Right lobe of liver (tissue), 6 donors: ENCODE measurements around the gene NCOA3. TPM values are rescaled to one million over a fixed set of nuclear protein-coding genes. Genes with fewer than 3 reads are reported as not detected.
"Not testable (repeated sequence)": the region's sequence is repeated elsewhere in the genome, so short reads cannot be mapped to it uniquely, and the experiment has no call there.

Source experiments
- ATAC-seq, 4 donors: fragments of 200-7000 bp; cut with Tn5 transposase; one replicate each; pipeline ENCODE4 v1.9.1; 2020; ENCODE audit warnings: mild to moderate bottlenecking in 4 of 4, moderate library complexity in 4 of 4
- DNase-seq, 3 donors: peaks; one replicate each; pipeline ENCODE4 v3.0.0-alpha.2; 2020
- H3K27ac ChIP-seq, 3 donors: fragments of 200-600 bp; one replicate each; pipeline ENCODE4 v1.8.0; 2022
- H3K27me3 ChIP-seq, 2 donors: fragments of 200-600 bp; one replicate each; pipeline ENCODE4 v1.8.0; 2022
- H3K36me3 ChIP-seq, 4 donors: fragments of 200-600 bp; sonication (generic) in 1 of 4; one replicate each; pipeline versions ENCODE4 v1.5.1 to v1.8.0; 2017 to 2022; ENCODE audit warnings: control low read depth in 1 of 4
- H3K4me1 ChIP-seq, 4 donors: fragments of 200-600 bp; sonication (generic) in 1 of 4; one replicate each; pipeline versions ENCODE4 v1.5.1 to v1.8.0; 2017 to 2022; ENCODE audit warnings: control low read depth in 1 of 4
- H3K4me3 ChIP-seq, 3 donors: fragments of 200-600 bp; one replicate each; pipeline ENCODE4 v1.8.0; 2022
- H3K9me3 ChIP-seq, 4 donors: fragments of 200-600 bp; sonication (generic) in 1 of 4; one replicate each; pipeline versions ENCODE4 v1.5.1 to v1.8.0; 2017 to 2022; ENCODE audit warnings: control low read depth in 1 of 4
- CTCF ChIP-seq, 4 donors: fragments of 200-600 bp in 3 of 4; fragments of 450-650 bp in 1 of 4; IDR thresholded peaks; one replicate each; pipeline versions ENCODE4 v1.5.1 to v1.8.0; 2016 to 2022; ENCODE audit warnings: antibody characterized with exemption in 4 of 4, mild to moderate bottlenecking in 2 of 4
- POLR2A ChIP-seq: fragments of 450-650 bp; IDR thresholded peaks from one replicate; pipeline ENCODE4 v1.6.1; 2017; ENCODE audit warnings: antibody characterized with exemption, mild to moderate bottlenecking
- WGBS: methylation state at CpG from one replicate; pipeline ENCODE4 v1.1.6; 2018; ENCODE audit warnings: low coverage, low lambda C conversion rate; ENCODE audit not compliant: insufficient coverage; ENCODE audit errors: missing lambda C conversion rate; 5-methylcytosine and 5-hydroxymethylcytosine counted together
- intact Hi-C, 2 donors: fragments of 100-400 bp; cut with DNase I; formaldehyde crosslinking; loops; one replicate each; pipeline versions ENCODE4 v1.11.2 to v1.14.1; 2022
- total RNA-seq, 6 experiments: library from RNA; depleted of rRNA in 2 of 6; stranded (reverse); fragments of >200 nt in 2 of 6; fragmentation: NEBNext Ultra II Directional in 3 of 6; extraction: Animal tissue kit (Norgen Biotek cat#: 25700) in 3 of 6; gene quantifications; one replicate each; pipeline versions ENCODE4 v1.1.0 to v1.2.4, GENCODE V29; 2016 to 2023
- donor health status: DM: no; HTN: yes; CAD: no.
- donor health status: DM: no; HTN: no; CAD: no.
- donor health status: DM: no; HTN: no; CAD: no.
- donor health status: DM: no; HTN: yes; CAD: no.
- donor health status: DM: no; HTN: yes; CAD: no.

The NCOA3 gene
- total RNA-seq, 6 experiments from 2014 or later, result 11.2 to 15.1 (median 13.8) TPM

GRCh38 chr20:47455133-47456040, 46.3 kb upstream of the NCOA3 start:
- DNase-seq (no peak), ATAC-seq (peak; percentile 62 to 83 (median 72))
- TF ChIP-seq POLR2A (no peak), CTCF (IDR thresholded peaks at IDR 0.05) (no peak)
- Histone ChIP-seq H3K4me1 (peaks cover 0 to 24% (median 2%) of the 10 kb centered on the region in 4 donors), H3K4me3 (no peak overlapping the region), H3K27me3 (no peaks in the 10 kb centered on the region), H3K27ac (peak overlapping the region in 1 of 3 donors; percentile 65), H3K9me3 (no peaks in the 10 kb centered on the region), H3K36me3 (no peaks in the 10 kb centered on the region)
- WGBS, result 60% methylated on average over 7 of the region's 7 CpGs
- intact Hi-C loops, result no loop called here

GRCh38 chr20:47456041-47456537, 45.6 kb upstream of the NCOA3 start:
- Histone ChIP-seq H3K4me1 (peaks cover 0 to 19% (median 0%) of the 10 kb centered on the region in 4 donors), H3K27me3 (no peaks in the 10 kb centered on the region), H3K36me3 (no peaks in the 10 kb centered on the region), H3K27ac (no peak overlapping the region), H3K9me3 (no peaks in the 10 kb centered on the region), H3K4me3 (no peak overlapping the region)
- DNase-seq (no peak), ATAC-seq (no peak)
- TF ChIP-seq POLR2A, result no peak
- no peak for TF ChIP-seq CTCF (IDR thresholded peaks at IDR 0.05)
- intact Hi-C loops, result no loop called here
- WGBS, result 96% methylated on average over 4 of the region's 8 CpGs

- no peak for TF ChIP-seq POLR2A
- no peak for TF ChIP-seq CTCF (IDR thresholded peaks at IDR 0.05)
- DNase-seq (no peak), ATAC-seq (no peak)
- H3K36me3 ChIP-seq, result no peaks in the 10 kb centered on the region
- H3K4me1 ChIP-seq, result peaks cover 0 to 11% (median 0%) of the 10 kb centered on the region in 4 donors
- intact Hi-C loops, result no loop called here
- H3K9me3 ChIP-seq, result no peaks in the 10 kb centered on the region
- no peak overlapping the region for H3K27ac ChIP-seq
- WGBS, result 77% methylated on average over 13 of the region's 13 CpGs
- H3K4me3 ChIP-seq, result no peak overlapping the region
- no peaks in the 10 kb centered on the region for H3K27me3 ChIP-seq
Observed at GRCh38 chr20:47456952-47457724, 44.5 kb upstream of the NCOA3 start.

GRCh38 chr20:47458280-47459050, 43.2 kb upstream of the NCOA3 start:
- H3K27me3 ChIP-seq, H3K4me3 ChIP-seq, H3K36me3 ChIP-seq, intact Hi-C loops, H3K9me3 ChIP-seq, DNase-seq, H3K27ac ChIP-seq, ATAC-seq: not testable (repeated sequence)
- H3K4me1 ChIP-seq, result peaks cover 0 to 11% (median 0%) of the 10 kb centered on the region in 4 donors
- WGBS, result 92% methylated on average over 8 of the region's 8 CpGs
